ENCODE results near the gene SLC2A10.

The SLC2A10 gene

GRCh38 chr20:46677608-46678007 lies 31.8 kb upstream of the SLC2A10 start:
- TF ChIP-seq CTCF (IDR thresholded peaks at IDR 0.05; ENCODE audit: low read depth, low read length) = no peak
- no peak for DNase-seq (ENCODE audit: extremely low read depth, low read depth)

GRCh38 chr20:46678516-46678915 lies 30.9 kb upstream of the SLC2A10 start:
- TF ChIP-seq CTCF (IDR thresholded peaks at IDR 0.05; ENCODE audit: low read depth, low read length) = no peak
- DNase-seq (ENCODE audit: extremely low read depth, low read depth) = no peak

- DNase-seq (ENCODE audit: extremely low read depth, low read depth) = no peak
- TF ChIP-seq CTCF (IDR thresholded peaks at IDR 0.05; ENCODE audit: low read depth, low read length) = no peak
Measured at GRCh38 chr20:46680684-46681031, 28.8 kb upstream of the SLC2A10 start.

- peak; percentile 75 for TF ChIP-seq CTCF (IDR thresholded peaks at IDR 0.05; ENCODE audit: low read depth, low read length)
- no peak for DNase-seq (ENCODE audit: extremely low read depth, low read depth)
Measured at GRCh38 chr20:46681032-46681854, 28.2 kb upstream of the SLC2A10 start.

- no peak for TF ChIP-seq CTCF (IDR thresholded peaks at IDR 0.05; ENCODE audit: low read depth, low read length)
- no peak for DNase-seq (ENCODE audit: extremely low read depth, low read depth)
Measured at GRCh38 chr20:46682063-46682821, 27.2 kb upstream of the SLC2A10 start.

- no peak for TF ChIP-seq CTCF (IDR thresholded peaks at IDR 0.05; ENCODE audit: low read depth, low read length)
- DNase-seq (ENCODE audit: extremely low read depth, low read depth) = no peak
Measured at GRCh38 chr20:46683011-46683667, 26.3 kb upstream of the SLC2A10 start.

GRCh38 chr20:46683668-46683938 lies 25.8 kb upstream of the SLC2A10 start:
- TF ChIP-seq CTCF (IDR thresholded peaks at IDR 0.05; ENCODE audit: low read depth, low read length) = no peak
- DNase-seq (ENCODE audit: extremely low read depth, low read depth) = no peak
